ENCODE results near the gene CCDC136.

Gene CCDC136

GRCh38 chr7:128805225-128805624 lies 13.5 kb downstream of the CCDC136 start:
- no peak for DNase-seq (ENCODE audit: low read depth in 2 of 2)

- DNase-seq (ENCODE audit: low read depth in 2 of 2), result no peak
These were observed 15.4 kb downstream of the CCDC136 start for GRCh38 chr7:128807191-128807590.

DNA sequence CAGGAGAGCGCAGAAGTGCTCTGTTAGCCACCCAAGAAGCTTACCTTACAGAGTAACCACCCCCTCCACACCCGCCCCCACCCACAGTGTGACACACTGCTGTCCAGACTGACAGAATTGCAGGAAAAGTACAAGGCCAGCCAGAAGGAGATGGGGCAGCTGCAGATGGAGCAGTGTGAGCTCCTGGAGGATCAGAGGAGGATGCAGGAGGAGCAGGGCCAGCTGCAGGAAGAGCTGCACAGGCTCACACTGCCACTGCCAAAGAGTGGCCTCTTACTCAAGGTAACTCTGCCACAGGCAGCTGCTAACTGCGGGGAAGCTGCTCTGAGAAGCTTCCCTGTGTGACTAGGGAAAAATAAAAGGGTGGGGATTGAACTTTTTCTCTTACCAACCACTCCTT lies 17.6 kb downstream of the CCDC136 start:
- no peak for DNase-seq (ENCODE audit: low read depth in 2 of 2)

- no peak for DNase-seq (ENCODE audit: low read depth in 2 of 2)
These were observed 18.7 kb downstream of the CCDC136 start for GRCh38 chr7:128810473-128810872.

DNA sequence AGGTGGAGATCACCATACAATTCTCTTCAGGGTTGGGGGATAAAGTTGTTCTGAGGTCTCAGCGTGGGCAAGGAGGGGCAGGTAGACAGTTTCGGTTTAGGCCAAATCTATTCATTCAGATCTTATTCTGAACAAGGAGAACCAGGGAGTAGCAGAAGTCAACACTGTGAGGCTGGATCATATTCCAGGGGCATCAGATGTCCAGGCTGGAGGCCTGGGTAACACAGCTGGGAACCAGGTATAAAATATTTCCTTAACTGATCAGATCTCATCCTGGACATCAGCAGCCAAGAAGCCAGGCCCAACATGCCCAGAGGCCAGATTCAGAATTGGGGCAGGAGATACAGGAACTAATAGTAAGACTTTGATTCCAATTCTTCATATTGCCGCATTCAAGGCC lies 19.2 kb downstream of the CCDC136 start:
- no peak for DNase-seq (ENCODE audit: low read depth in 2 of 2)

GRCh38 chr7:128811631-128812430 lies 20.1 kb downstream of the CCDC136 start:
- DNase-seq (ENCODE audit: low read depth in 2 of 2), result no peak

- DNase-seq (ENCODE audit: low read depth in 2 of 2), result no peak
These were observed 20.9 kb downstream of the CCDC136 start for GRCh38 chr7:128812514-128813168.

- DNase-seq (ENCODE audit: low read depth in 2 of 2), result no peak
These were observed 22.7 kb downstream of the CCDC136 start for GRCh38 chr7:128814499-128814898.

DNA sequence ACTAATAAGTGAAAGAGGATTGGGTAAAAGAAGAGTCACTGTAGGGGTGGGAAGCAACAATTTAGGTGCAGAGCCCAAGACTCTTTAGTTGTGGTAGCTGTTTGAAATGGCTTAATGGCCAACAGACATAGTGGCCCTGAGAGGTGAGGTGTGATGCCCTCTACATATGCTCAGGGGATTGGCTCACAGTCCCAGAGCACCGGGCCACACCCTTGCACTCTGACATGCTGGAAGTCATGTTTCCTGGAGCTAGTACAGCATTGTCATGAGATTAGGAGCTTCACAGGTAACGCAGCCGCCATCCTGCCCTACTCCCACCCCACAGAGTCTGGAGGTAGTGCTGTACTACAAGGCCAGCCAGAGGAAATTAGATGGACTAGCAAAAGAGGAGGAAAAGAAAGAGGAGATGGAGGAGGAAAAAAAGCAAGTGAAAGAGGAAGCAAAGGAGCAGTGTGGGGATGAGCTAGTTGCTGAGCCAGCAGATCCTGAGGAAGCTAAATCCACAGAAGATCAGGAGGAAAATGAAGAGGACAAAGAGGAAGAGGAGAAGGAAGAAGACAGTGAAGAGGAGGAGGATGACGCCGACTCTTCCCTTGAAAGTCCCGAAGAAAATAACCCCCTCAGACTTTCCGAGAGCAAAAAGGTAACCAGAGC lies 23.6 kb downstream of the CCDC136 start:
- no peak for DNase-seq (ENCODE audit: low read depth in 2 of 2)

- no peak for DNase-seq (ENCODE audit: low read depth in 2 of 2)
These were observed 26.9 kb downstream of the CCDC136 start for GRCh38 chr7:128818694-128819093.

- DNase-seq (ENCODE audit: low read depth in 2 of 2), result no peak
These were observed 30.0 kb downstream of the CCDC136 start for GRCh38 chr7:128821724-128822123.

- no peak for DNase-seq (ENCODE audit: low read depth in 2 of 2)
These were observed 34.7 kb downstream of the CCDC136 start for GRCh38 chr7:128826512-128826911.

GRCh38 chr7:128826916-128827247 lies 35.1 kb downstream of the CCDC136 start:
- no peak for DNase-seq (ENCODE audit: low read depth in 2 of 2)

GRCh38 chr7:128827248-128827958 lies 35.6 kb downstream of the CCDC136 start:
- no peak for DNase-seq (ENCODE audit: low read depth in 2 of 2)

DNA sequence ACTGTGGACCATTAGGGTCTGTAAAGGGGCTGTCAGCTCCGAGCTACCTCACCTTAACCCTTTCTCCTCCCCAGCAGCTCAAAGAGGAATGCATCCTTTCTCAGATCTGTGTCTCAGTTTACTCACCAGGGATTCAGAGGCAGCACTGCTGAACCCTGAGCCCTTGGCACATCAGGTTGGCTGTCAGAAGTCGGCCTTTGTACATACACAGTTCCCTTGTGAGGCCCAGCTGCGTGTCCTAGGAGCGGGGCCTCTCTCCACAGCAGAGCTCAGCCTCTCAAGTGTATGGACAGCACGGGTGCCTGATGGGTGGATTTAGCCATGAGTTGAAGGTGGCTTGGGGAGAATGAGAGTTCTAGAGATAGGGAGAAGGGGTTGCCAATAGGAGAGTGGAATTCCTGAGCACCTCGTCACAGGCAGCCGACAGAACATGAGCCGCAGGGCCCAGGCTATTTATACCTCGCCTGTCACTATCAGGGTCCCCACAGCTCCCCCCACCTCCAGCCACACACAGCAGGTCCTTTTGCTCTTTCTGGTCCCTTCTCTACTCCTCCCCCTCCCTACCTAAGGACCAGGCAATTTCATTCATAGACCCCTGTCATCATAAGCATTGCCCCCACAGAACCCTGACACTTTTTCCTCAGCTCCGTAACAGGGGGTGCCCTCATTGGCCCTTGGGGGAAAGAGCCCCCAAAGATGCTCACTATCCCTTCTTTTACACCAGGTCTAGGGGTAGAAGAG lies 36.4 kb downstream of the CCDC136 start:
- no peak for DNase-seq (ENCODE audit: low read depth in 2 of 2)

DNA sequence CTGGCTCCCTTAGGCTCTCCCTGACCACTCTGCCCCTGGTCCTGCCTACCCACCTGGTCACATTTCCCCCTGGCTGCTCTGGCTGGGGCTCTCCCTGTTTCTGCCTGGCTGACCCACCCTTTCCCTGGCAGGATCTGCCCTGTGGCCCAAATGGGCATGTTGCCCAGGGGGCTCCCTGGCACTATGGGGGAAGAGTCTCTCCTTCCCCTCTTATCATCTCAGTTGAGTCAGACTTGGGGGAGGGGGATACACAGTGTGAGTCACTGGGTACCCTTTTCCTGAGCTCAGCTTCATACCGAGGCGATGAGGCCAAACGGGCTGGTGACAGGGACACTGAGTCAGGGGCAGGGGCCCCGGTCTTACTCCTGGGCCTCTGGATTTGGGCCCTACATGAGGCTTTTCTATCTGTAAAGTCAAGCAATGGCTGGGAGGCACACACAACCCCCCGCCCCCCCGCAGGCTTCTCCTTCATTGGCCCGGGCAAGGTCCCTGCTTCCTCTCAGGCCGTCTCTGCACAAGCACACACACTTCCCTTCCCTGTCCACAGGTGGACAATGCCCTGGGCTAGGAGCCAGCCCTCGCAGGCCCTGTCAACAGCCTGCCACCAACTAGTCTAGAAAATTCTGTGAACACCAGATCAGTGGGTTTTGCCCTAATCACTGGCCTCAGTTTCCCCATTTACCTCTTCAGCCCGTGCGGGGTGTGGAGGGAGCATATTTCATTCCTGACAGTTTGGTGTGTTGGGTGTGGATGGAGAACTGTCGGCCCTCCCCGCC lies 37.8 kb downstream of the CCDC136 start:
- no peak for DNase-seq (ENCODE audit: low read depth in 2 of 2)

- no peak for DNase-seq (ENCODE audit: low read depth in 2 of 2)
These were observed 38.7 kb downstream of the CCDC136 start, which contains the start of gene FLNC for GRCh38 chr7:128830231-128831177. Gene FLNC, plus strand, starts transcription at chr7:128830406. Its CDS starts 232 bp downstream, at chr7:128830638.

GRCh38 chr7:128831178-128831993 lies 39.6 kb downstream of the CCDC136 start:
- no peak for DNase-seq (ENCODE audit: low read depth in 2 of 2)
